ENCODE results near the gene SLC1A4. TPM values are rescaled to one million over a fixed set of nuclear protein-coding genes. Genes with fewer than 3 reads are reported as not detected.

The SLC1A4 gene
- total RNA-seq, 3 donors from 2014 or later = 9.1 to 31.5 (median 11.4) TPM

- no peak for DNase-seq (ENCODE audit: low spot score in 2 of 2)
- no peak overlapping the region for H3K27ac ChIP-seq
- TF ChIP-seq POLR2AphosphoS5 (IDR thresholded peaks at IDR 0.05) (no peak), POLR2A (IDR thresholded peaks at IDR 0.05) (no peak), CTCF (IDR thresholded peaks at IDR 0.05) (no peak)
- H3K36me3 ChIP-seq = no peaks in the 10 kb centered on the region
- intact Hi-C loops (cut with DNase I; ENCODE audit: low total_unique reads) = no loop called here
- H3K9me3 ChIP-seq = no peaks in the 10 kb centered on the region
- no peaks in the 10 kb centered on the region for H3K4me1 ChIP-seq
- H3K27me3 ChIP-seq = no peaks in the 10 kb centered on the region
- H3K4me3 ChIP-seq = no peak overlapping the region
Measured at GRCh38 chr2:65020943-65021528, 31.8 kb downstream of the SLC1A4 start.

GRCh38 chr2:65021709-65022108 is 32.5 kb downstream of the SLC1A4 start:
- Histone ChIP-seq H3K27ac (no peak overlapping the region), H3K27me3 (no peaks in the 10 kb centered on the region), H3K9me3 (no peaks in the 10 kb centered on the region), H3K4me1 (no peaks in the 10 kb centered on the region), H3K4me3 (no peak overlapping the region), H3K36me3 (no peaks in the 10 kb centered on the region)
- DNase-seq (ENCODE audit: low spot score in 2 of 2) = no peak
- intact Hi-C loops (cut with DNase I; ENCODE audit: low total_unique reads) = no loop called here
- TF ChIP-seq POLR2AphosphoS5 (IDR thresholded peaks at IDR 0.05) = no peak
- TF ChIP-seq CTCF (IDR thresholded peaks at IDR 0.05) = no peak
- TF ChIP-seq POLR2A (IDR thresholded peaks at IDR 0.05) = no peak

GRCh38 chr2:65022189-65022588 is 33.0 kb downstream of the SLC1A4 start:
- no peaks in the 10 kb centered on the region for H3K9me3 ChIP-seq
- TF ChIP-seq CTCF (IDR thresholded peaks at IDR 0.05) (no peak), POLR2A (IDR thresholded peaks at IDR 0.05) (no peak), POLR2AphosphoS5 (IDR thresholded peaks at IDR 0.05) (no peak)
- no peaks in the 10 kb centered on the region for H3K4me1 ChIP-seq
- H3K4me3 ChIP-seq = no peak overlapping the region
- intact Hi-C loops (cut with DNase I; ENCODE audit: low total_unique reads) = no loop called here
- DNase-seq (ENCODE audit: low spot score in 2 of 2) = no peak
- no peaks in the 10 kb centered on the region for H3K27me3 ChIP-seq
- H3K36me3 ChIP-seq = no peaks in the 10 kb centered on the region
- no peak overlapping the region for H3K27ac ChIP-seq

- Histone ChIP-seq H3K4me3 (no peak overlapping the region), H3K27me3 (no peaks in the 10 kb centered on the region), H3K36me3 (no peaks in the 10 kb centered on the region), H3K9me3 (no peaks in the 10 kb centered on the region), H3K27ac (no peak overlapping the region), H3K4me1 (no peaks in the 10 kb centered on the region)
- no peak for TF ChIP-seq CTCF (IDR thresholded peaks at IDR 0.05)
- no peak for TF ChIP-seq POLR2A (IDR thresholded peaks at IDR 0.05)
- no peak for TF ChIP-seq POLR2AphosphoS5 (IDR thresholded peaks at IDR 0.05)
- no peak for DNase-seq (ENCODE audit: low spot score in 2 of 2)
- intact Hi-C loops (cut with DNase I; ENCODE audit: low total_unique reads) = no loop called here
Measured at GRCh38 chr2:65023742-65024141, 34.5 kb downstream of the SLC1A4 start.

GRCh38 chr2:65024149-65024829 is 35.1 kb downstream of the SLC1A4 start:
- intact Hi-C loops (cut with DNase I; ENCODE audit: low total_unique reads) = no loop called here
- no peak for TF ChIP-seq CTCF (IDR thresholded peaks at IDR 0.05)
- no peaks in the 10 kb centered on the region for H3K9me3 ChIP-seq
- no peaks in the 10 kb centered on the region for H3K36me3 ChIP-seq
- H3K27ac ChIP-seq = no peak overlapping the region
- H3K27me3 ChIP-seq = no peaks in the 10 kb centered on the region
- H3K4me1 ChIP-seq = no peaks in the 10 kb centered on the region
- DNase-seq (ENCODE audit: low spot score in 2 of 2) = no peak
- no peak overlapping the region for H3K4me3 ChIP-seq

Data from breast epithelium (tissue), 4 donors.